Esophagus muscularis mucosa (tissue), 4 donors: ENCODE results near the gene GPM6B.

Experiments used
- EP300 ChIP-seq: sonication (generic); formaldehyde crosslinking; IDR thresholded peaks from one replicate; pipeline ENCODE4 v1.6.1; 2017; ENCODE audit warnings: antibody characterized with exemption
- POLR2A ChIP-seq: fragments of 450-650 bp; IDR thresholded peaks from one replicate; pipeline ENCODE4 v1.6.1; 2017; ENCODE audit warnings: antibody characterized with exemption, moderate library complexity, mild to moderate bottlenecking, low read depth
- POLR2AphosphoS5 ChIP-seq, 2 donors: sonication (generic); formaldehyde crosslinking; IDR thresholded peaks; one replicate each; pipeline ENCODE4 v1.6.1; 2017; ENCODE audit warnings: antibody characterized with exemption in 2 of 2
- TF ChIP-seq, protein P1 (sequence below), 3 experiments: fragments of 200-600 bp in 2 of 3; fragments of 450-650 bp in 1 of 3; sonication (generic) in 2 of 3; IDR thresholded peaks; one replicate each; pipeline ENCODE4 v1.5.1; 2017 to 2019; ENCODE audit warnings: antibody characterized with exemption in 3 of 3, mild to moderate bottlenecking in 2 of 3, moderate library complexity in 1 of 3

DNA sequence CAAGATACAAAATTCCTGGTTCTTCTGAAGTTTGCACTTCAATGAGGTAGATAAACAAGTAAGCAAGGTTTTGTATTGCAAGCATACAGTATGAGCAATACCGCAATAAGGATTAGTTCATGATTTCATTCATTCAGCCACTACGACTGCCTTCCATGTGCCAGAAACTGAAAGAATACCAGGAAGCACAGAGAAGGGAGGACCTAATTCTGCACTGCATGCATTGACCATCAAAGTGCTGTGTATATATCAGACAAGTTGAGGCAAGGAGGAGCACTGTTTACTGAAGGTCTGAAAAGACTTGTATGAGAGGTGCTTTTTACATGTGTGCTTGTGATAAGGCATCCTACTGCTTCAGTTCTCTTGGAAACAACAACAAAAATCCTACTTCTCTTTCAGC lies 40.9 kb upstream of the GPM6B start:
- TF ChIP-seq POLR2A (no peak), POLR2AphosphoS5 (IDR thresholded peaks at IDR 0.05) (no peak), EP300 (no peak)
- TF ChIP-seq, protein P1, sequence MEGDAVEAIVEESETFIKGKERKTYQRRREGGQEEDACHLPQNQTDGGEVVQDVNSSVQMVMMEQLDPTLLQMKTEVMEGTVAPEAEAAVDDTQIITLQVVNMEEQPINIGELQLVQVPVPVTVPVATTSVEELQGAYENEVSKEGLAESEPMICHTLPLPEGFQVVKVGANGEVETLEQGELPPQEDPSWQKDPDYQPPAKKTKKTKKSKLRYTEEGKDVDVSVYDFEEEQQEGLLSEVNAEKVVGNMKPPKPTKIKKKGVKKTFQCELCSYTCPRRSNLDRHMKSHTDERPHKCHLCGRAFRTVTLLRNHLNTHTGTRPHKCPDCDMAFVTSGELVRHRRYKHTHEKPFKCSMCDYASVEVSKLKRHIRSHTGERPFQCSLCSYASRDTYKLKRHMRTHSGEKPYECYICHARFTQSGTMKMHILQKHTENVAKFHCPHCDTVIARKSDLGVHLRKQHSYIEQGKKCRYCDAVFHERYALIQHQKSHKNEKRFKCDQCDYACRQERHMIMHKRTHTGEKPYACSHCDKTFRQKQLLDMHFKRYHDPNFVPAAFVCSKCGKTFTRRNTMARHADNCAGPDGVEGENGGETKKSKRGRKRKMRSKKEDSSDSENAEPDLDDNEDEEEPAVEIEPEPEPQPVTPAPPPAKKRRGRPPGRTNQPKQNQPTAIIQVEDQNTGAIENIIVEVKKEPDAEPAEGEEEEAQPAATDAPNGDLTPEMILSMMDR (IDR thresholded peaks at IDR 0.05) = no peak
